HG03175 (cell line): ENCODE data around the gene TFPT.
A peak's percentile ranks its signal among the peaks of the same experiment; 100 is the strongest.

Experiments
- ATAC-seq: cut with Tn5 transposase; IDR thresholded peaks from one replicate; pipeline ENCODE4 v1.9.1; 2021; ENCODE audit warnings: mild to moderate bottlenecking, moderate library complexity; ENCODE audit not compliant: unreplicated experiment

Gene TFPT, protein sequence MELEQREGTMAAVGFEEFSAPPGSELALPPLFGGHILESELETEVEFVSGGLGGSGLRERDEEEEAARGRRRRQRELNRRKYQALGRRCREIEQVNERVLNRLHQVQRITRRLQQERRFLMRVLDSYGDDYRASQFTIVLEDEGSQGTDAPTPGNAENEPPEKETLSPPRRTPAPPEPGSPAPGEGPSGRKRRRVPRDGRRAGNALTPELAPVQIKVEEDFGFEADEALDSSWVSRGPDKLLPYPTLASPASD

DNA sequence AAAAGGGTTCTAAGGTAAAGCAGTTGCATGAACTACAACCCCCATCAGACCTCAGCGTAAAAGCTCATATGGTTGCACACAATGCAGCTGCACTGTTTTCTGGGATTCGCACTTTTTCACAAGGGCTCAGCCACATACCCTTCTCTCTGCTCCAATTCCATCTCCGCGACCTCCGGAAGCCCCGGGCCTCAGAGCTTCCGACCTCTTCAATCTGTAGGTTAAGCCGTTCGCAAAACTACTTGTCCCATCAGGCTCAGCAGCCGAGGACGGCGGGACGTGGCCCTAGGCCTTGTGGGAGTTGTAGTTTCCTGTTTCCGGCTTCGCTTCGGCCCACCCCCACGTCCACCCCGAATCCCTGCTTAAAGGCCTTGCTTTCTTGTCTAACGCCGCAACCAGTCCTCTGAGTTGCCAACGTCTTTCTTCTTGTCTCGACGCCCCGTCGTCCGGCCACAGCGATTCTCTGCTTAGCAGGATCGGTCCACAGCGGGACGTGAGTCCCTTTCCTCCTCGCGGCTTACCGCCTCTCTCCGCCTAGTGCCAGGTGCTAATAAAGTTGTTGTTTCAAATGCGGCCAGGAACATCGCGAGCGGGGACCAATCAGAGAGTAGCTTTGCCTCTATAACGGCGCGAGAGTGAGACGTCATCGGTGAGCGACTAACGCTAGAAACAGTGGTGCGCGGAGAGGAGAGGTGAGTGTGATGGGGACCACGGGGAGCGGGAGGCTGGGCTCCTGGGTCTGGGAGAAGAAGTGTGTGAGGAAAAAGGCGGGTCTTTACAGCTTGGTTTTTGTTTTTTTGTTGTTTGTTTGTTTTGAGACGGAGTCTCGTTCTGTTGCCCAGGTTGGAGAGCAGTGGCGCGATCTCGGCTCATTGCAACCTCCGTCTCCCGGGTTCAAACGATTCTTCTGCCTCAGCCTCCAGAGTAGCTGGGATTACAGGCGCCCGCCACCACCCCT is at the start of gene TFPT, which contains the start of gene PRPF31:
Gene TFPT (minus strand): TSS at position 549 of the 955 bp plus-strand sequence. CDS start 388 bp downstream, at position 161.
Gene PRPF31 (plus strand): TSS at position 646 of the 955 bp plus-strand sequence. CDS start 2,525 bp downstream, outside the sequence.
- peak; percentile 77 for ATAC-seq

DNA sequence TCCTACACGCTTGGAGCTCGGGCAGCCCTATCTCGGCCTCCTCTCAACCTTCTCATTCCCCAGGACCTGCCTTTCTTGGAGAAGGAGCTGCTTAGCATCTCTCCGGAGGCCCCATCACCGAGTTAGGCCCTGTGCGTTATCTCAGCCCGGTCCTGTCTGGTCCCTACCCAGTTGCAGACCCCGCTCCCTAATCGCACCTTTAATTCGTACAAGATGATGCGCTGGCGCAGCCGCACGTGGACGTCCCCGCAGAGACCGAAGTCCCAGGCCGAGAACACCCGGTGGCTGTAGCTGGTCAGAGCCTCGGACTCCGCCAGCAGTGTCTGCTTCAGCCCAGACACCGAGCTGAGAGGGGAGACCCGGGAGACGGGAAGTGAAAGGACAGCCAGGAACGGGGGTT is 49.8 kb upstream of the TFPT start:
- ATAC-seq, result no peak

DNA sequence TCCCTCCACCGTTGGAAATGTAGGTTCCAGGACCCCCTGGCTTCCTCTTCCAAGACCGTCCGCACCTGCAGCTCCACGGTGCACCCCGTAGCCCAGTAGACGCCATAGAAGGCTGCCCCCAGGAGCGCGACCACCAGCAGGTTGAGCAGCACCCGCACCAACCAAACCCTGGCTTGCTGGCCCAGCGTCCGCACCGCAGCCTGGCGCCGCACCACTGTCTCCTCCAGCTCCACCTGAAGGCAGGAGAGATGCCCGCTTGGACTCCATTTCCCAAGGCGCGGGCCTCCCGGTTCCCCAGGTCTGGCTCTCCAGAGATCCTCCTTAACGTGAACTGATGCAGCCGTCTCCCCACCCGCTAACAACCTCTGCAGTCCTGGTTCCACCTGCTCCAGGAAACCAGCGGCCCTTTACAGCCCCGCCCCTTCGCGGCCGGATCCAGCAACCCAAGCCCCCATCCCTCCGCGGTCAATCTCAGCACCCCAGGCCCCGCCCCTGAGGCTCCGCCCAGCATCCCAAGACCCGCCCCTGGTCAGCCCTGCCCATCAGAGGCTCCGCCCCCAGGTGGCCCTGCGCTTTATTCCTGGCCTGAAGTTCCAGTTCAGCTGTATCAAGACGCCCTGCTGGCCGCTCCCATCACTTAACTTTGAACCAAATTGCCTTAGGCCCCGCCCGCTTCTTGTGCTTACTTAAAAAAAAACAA is 49.1 kb upstream of the TFPT start:
- no peak for ATAC-seq

DNA sequence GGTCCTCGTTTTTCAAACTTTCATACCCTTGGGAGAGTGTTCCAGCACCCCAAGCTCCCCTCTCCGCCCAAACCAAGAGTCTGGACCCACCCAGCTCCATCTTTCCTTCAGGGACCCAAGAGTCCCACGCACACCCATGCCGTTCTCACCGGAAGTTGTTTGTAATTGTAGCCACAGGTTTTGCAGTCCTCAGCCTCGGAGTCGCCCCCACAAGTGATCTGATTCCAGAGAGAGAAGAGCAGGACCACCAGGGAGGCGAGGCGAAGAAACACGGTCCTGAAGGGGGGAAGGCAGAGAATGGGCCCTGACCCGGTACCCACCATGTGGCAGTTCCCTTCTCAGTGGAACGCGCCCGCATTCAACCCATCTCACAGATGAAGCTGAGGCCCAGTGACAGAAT is 47.4 kb upstream of the TFPT start:
- no peak for ATAC-seq

DNA sequence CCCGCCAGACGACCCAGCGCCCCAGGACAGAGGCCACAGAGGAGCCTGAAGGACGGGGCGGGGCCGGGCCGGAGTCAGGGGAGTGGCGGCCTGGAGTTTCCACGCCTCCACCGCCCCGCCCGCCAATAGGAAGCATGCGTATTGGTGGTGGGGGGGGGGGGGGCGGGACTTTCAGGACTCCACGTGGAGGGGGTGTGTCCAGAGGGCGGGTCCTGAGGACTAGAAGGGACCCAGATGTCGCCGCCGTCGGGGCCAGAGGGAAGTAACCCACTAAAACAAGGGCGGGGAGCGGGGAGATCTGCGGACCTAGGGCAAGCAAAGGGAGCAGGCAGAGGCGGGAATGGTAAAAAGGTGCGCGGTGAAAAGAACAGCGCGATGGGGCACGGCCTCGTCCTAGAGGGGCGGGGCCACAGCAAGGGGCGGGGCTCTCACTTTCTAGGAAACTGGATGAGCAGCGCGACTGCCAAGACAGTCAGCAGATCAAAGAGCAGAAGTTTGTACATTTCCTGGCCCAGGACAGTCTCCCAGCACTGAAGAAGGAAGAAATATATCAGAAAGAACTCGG is 46.9 kb upstream of the TFPT start:
- ATAC-seq, result no peak

DNA sequence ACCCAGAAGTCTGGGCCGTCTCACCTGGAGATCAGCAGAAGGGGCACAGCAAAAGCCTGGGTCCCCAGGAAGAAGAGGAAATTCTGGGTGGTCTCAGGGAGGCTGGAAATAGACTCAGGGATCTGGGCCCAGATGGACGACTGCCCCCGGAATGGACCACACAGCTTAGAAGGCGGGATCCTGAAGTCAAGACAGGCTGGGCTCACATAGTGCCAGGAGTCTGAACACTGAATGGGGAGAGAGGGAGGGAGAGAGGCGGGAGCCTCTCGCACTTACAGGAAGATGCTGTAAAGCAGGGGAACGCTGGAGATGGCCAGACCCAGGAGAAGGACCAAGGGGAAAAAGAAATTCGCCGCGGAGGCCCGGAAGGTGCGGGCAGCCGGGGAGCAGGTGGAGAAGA is 45.4 kb upstream of the TFPT start:
- no peak for ATAC-seq

DNA sequence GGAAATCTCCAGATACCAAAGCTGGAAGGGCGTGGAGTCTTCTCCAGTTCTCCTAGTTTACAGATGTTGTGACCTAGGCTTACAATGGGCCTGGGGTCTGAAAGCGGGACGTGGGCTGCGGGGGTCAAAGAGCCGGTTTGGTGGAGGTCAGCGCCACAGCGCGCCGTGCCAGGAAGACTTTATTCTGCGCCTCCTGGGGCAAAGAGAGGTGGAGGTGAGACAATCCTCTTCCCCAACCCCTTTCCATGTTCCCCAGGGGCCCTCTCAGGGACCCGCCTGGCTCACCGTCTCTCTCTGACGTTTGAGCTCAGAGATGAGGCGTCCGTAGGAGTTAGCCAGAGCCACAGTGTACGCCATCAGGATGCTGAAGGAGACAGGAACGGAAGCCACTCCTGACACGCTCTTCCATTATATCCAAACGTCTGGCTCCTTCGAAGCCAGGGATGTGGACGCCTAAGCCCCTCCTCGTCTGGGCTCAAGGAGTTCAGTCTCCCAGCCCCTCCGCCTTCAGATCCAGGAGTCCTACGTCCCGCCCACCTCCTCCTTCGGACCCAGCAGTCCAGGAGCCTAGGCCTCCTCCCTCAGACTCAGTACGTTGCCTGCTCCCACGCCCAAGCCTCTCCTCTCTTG is 44.8 kb upstream of the TFPT start:
- ATAC-seq, result no peak

DNA sequence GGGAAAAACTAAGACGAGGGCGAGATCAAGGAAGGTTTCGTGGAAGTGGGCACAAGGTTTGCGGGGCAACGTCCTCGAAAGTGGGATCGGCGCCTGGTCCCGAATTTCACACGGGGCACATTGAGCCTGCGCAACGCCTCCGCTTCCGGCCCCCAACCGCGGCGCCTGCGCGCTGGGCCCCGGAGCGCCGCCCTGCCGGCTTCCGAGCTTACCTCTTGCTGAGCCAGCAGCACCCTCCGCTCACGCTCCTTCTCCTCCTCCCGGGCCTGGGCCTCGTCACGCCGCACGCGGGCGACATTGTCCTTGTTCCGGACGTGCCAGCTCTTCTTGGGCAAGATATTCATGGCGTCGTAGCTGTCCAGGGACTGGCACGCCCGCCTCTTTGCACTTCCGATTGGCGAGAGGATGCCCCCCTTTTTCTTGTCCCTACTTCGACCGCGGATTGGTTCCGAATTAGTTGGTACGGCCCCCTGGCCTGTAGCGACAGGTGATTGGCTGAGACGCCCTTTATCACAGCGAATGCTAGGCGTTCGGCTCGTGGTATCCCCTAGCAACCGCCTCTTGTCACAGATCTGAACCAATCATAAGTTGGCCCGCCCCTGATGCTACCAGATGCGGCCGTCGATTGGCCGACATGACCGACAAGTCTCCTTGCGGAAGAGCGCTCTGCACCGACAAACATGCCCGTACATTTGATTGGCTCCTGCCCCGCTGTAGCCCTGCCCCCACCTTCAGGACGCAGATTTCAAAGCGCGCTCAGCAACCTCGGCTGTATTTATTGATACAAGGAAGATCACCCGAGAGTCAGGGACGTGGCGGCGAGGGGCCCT is 44.1 kb upstream of the TFPT start, which contains the start of gene LENG1:
Gene LENG1 (minus strand): TSS at position 370 of the 830 bp plus-strand sequence. CDS start 26 bp downstream, at position 344.
- ATAC-seq, result peak; percentile 87

DNA sequence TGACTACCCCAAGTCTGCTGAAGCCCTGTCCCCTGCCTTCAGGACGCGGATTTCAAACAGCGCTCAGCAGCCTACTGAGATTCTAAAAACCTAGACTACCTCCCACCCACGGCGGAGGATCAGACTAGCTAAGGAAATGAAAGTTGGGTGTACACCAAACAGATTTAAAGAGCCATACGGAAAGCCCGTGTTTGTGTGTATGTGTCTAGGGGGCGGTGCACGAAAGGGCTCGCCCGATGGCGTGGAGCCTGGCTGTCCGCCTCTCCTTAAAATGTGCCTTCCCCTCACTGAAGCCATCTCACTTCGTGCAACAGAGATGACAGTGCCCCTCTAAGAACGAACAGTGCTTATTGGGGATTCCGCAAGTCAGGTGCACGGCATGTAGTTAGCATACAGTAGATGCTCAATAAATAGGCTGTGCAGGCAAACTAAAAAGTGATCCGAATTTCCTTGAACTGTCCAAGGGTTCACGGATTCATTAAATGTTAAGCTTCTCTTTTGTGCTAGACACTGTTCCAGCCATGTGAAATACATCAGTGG is 43.4 kb upstream of the TFPT start:
- no peak for ATAC-seq

DNA sequence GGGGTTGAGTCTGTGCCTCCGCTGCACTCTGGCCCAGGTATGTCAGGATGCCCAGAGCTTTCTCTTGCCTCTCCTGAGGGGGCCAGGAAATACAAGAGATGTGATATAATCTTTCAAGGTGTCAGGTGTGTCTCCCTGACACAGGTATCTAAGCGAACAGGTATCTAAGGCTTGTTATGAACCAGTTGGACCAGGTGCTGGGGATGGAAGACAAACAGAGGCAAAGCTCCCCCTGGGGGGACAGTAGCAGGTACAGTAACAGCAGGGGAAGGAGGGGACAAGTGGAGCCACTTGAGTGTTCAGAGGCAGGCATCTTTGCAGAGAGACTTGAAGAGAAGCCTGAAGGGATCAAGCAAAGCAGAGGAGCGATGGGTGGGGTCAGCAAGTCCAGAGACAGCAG is 41.5 kb upstream of the TFPT start:
- ATAC-seq, result no peak

DNA sequence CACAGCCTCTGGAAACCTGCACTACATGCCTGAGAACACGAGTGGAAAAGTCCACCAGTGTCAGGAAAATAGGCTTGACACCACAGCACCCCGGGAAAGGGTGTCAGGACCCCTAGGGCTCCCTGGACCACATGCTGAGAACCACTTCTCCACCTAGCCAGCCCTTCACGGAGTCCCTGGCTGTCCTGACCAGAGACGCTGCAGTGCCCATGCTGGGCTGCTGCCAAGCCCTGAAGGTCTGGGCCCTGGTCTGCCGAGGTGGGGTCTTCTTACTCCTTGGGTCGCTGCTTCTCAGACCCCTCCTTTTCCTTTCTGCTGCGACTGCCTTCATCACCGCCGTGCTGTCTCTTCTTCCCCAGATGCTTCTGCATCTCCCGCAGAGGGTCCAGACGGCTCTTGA is 41.0 kb upstream of the TFPT start:
- ATAC-seq, result no peak

DNA sequence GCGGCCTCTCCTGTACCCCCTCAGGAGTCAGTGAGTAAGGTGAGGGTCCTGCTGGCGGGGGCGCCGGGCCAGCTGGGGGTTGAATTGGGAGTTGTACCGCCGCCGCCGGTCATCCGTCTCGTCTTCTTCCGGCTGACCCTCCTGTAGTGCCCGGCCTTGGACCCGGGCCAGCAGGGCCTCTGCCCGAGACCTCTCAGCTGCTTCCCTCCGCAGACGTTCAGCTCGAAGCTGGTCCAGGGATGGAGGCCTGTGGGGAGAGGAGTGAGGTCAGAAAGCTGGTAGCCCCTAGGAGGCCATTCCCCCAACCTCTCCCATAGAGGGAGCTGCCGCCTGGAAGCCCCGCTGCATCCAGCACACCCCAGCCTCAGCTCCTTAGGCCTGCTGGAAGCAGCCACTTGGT is 40.2 kb upstream of the TFPT start:
- no peak for ATAC-seq

DNA sequence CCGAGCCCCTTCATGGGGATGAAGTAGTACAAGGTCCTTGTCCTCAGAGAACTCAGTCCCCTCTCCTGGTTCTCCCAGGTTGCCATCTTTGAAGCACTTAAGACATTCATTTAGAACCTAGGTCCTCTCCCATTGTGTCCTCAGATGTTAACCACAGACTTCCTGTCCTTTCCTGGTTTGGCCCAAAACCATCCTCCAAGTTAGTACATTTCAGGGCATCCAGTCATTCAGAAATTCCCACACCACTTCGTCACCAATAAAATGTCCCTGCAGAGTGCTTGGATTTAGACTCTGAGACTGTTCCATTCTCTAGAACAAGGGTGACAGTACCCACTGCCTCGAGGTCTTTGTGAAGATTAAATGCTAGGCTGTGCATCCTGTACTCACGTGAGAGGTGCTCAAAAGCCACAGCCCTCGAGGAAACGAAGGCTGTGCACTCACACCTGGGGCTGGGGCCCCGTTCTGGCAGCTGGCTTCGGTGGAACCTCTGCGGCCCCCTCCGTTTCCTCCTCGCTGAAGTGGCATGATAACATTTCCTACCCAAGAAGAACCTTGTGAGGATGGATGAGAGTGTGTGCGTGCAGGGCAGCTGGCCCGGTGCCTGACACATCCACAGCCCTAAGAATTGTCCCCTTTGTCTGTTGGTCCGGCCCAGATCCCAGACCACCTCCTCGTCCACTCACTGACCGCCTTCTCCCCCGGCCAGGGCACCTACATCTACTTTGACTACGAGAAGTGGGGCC is 39.3 kb upstream of the TFPT start:
- no peak for ATAC-seq

DNA sequence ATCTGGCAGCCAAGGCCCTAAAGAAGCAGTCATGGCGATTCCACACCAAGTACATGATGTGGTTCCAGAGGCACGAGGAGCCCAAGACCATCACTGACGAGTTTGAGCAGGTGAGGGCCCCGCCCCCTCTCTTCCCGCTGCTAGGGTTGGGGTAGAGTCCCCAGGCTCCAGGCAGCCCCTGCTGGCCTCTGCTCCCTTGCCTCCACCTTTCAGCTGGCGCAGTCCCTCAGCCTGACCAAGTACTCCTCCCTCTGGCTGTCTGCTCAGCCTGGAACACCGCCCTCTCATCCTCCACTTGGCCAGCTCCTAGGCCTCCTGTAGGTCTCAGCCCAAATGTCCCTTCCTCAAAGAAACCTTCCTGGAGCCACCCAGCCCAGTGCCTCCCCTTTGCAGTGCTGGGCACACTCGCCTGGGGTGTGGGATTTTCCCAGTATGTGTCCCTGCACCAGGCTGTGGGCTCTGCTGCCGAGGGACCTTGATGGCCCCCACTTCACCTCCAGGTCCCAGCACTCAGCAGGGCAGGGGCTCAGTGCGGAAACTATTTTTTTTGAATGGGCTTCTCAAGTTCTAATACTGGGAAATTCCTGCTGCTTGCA is 38.4 kb upstream of the TFPT start:
- no peak for ATAC-seq

DNA sequence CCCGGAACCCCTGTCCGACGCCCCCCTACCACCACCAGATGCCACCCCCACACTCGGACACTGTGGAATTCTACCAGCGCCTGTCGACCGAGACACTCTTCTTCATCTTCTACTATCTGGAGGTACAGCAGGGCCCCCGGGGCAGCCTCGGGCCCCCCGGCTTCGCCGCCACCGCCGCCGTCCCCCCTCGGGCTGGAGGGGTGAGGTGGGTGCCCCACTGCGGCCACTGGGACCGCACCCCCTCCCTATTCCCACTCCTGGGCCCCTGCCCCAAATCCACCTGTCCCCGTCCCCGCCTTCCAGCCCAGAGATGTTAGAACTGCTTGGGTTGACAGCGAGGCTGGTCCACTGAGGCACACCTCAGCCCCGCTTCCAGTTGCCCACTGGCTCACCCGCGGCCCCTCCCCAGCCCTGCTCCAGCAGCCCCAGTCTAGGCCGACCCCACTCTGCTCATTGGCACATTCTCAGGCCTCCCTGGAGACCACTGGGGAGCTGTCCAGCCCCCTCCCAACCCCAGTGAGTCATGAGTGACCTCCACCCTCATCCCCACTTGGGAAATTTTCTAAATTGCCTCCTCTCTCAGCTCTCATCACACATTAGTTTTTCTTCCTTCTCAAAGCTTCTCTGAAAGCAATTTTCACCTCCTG is 37.5 kb upstream of the TFPT start:
- ATAC-seq, result no peak

DNA sequence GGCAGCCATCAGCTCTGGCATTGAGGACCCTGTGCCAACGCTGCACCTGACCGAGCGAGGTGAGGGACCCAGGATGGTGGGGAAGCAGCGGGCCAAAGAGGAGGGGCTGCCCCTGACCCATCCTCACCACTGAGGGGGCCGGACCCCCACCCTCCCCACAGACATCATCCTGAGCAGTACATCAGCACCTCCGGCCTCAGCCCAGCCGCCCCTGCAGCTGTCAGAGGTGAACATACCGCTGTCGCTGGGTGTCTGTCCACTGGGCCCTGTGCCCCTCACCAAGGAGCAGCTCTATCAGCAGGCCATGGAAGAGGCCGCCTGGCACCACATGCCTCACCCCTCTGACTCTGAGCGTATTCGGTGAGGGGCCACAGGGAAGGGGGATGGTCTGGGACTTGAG is 36.8 kb upstream of the TFPT start:
- no peak for ATAC-seq

DNA sequence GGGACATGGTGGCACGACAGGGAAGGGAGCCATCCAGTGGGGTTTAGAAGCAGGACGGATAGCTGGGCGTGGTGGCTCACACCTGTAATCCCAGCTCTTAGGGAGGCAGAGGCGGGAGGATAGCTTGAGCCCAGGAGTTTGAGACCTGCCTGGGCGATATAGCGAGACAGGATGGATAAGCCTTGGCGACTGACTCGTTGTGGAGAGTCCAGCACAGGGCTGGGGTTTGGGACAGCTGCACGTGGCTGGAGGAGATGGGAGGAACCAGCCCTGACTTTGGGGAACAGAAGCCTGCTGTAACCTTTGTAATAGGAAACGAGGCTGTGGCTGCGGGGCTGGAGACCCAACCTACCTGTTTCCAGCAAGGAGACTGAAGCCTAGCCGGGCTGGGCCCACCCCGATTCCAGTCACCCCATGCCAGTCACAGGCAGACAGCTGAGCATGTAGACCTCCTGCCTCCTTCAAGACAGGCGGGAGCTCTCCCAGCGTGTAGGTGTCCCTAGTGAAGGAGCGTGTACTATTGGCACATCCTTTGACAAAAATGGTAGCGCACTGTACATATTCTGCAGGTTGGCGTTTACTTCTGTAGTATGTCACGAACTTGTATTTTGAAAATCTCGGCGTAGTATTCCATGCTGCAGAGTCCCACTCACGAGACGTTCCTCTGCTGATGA is 36.0 kb upstream of the TFPT start:
- ATAC-seq, result no peak
